ENCODE data around the gene CKLF.
"Not testable (repeated sequence)": the region's sequence is repeated elsewhere in the genome, so short reads cannot be mapped to it uniquely, and the experiment has no call there.

Gene CKLF

DNA sequence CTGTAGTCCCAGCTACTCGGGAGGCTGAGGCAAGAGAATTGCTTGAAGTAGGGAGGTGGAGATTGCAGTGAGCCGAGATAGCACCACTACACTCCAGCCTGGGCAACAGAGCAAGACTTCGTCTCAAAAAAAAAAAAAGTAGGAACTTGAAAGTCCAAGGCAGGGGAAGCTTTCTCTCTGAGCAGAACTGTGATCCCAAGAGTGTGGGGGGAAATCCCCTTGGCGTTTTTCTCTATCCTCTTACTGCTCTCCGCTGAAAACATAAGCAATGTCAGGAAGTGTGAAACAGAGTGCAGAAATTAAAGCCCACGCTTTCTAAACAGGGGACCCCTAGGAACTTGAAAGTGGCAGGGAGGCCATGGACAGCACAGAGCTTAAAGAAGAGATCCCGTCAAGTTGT, 42.4 kb downstream of the CKLF start:
- no peak overlapping the region for H3K27ac ChIP-seq
- TF ChIP-seq, protein P1, sequence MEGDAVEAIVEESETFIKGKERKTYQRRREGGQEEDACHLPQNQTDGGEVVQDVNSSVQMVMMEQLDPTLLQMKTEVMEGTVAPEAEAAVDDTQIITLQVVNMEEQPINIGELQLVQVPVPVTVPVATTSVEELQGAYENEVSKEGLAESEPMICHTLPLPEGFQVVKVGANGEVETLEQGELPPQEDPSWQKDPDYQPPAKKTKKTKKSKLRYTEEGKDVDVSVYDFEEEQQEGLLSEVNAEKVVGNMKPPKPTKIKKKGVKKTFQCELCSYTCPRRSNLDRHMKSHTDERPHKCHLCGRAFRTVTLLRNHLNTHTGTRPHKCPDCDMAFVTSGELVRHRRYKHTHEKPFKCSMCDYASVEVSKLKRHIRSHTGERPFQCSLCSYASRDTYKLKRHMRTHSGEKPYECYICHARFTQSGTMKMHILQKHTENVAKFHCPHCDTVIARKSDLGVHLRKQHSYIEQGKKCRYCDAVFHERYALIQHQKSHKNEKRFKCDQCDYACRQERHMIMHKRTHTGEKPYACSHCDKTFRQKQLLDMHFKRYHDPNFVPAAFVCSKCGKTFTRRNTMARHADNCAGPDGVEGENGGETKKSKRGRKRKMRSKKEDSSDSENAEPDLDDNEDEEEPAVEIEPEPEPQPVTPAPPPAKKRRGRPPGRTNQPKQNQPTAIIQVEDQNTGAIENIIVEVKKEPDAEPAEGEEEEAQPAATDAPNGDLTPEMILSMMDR (conservative IDR thresholded peaks at IDR 0.05), result no peak
- TF ChIP-seq ZFX (IDR thresholded peaks at IDR 0.05), result no peak

GRCh38 chr16:66596559-66596958, 44.2 kb downstream of the CKLF start:
- H3K27ac ChIP-seq, result not testable (repeated sequence)

GRCh38 chr16:66596986-66597848, 44.8 kb downstream of the CKLF start:
- TF ChIP-seq, protein P1 (conservative IDR thresholded peaks at IDR 0.05), result no peak
- no peak for TF ChIP-seq ZFX (IDR thresholded peaks at IDR 0.05)
- no peak overlapping the region for H3K27ac ChIP-seq

- H3K27ac ChIP-seq, result no peak overlapping the region
- TF ChIP-seq ZFX (IDR thresholded peaks at IDR 0.05), result no peak
- TF ChIP-seq, protein P1 (conservative IDR thresholded peaks at IDR 0.05), result no peak
These were observed 45.7 kb downstream of the CKLF start for GRCh38 chr16:66598111-66598510.

- H3K27ac ChIP-seq, result no peak overlapping the region
These were observed 47.4 kb downstream of the CKLF start for GRCh38 chr16:66599726-66600125.

GRCh38 chr16:66600477-66600876, 48.1 kb downstream of the CKLF start:
- no peak overlapping the region for H3K27ac ChIP-seq
- TF ChIP-seq, protein P1 (conservative IDR thresholded peaks at IDR 0.05), result no peak
- no peak for TF ChIP-seq ZFX (IDR thresholded peaks at IDR 0.05)

More at GRCh38 chr16:66599726-66600125, 47.4 kb downstream of the CKLF start:
- TF ChIP-seq ZFX (IDR thresholded peaks at IDR 0.05), result no peak
- TF ChIP-seq, protein P1 (conservative IDR thresholded peaks at IDR 0.05), result no peak

DNA sequence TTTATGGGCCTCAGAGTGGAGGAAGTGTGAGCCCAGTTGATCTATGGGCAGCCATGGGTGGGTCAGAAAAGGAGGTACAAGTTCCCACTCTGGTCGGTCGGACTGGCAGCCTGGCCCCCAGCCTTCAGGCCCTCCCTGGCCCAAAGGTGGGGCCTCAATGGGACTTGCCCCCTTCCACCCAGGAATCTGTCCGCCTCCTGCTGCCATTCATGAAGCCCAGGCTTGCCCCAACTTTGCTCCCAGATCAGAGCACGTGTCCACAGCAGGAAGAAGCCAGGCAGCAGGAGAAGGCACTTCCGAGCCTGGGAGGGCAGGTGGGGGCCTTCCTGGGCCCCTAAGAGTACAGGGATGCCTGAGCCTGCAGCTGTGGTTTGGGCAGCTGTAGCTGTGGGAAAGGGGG, 49.1 kb downstream of the CKLF start:
- H3K27ac ChIP-seq, result no peak overlapping the region
- TF ChIP-seq ZFX (IDR thresholded peaks at IDR 0.05), result no peak
- TF ChIP-seq, protein P1 (conservative IDR thresholded peaks at IDR 0.05), result no peak
